ENCODE data around the gene ECE1. TPM values are rescaled to one million over a fixed set of nuclear protein-coding genes. Genes with fewer than 3 reads are reported as not detected.
A peak's percentile ranks its signal among the peaks of the same experiment; 100 is the strongest.

The ECE1 gene
- total and polyA plus RNA-seq, 9 of the 15 experiments (the other 6 are each of a cell fraction or from before 2014, with no cell fraction given), result 0.56 to 34.8 (median 11.0) TPM

GRCh38 chr1:21270086-21270689, 20.1 kb downstream of the ECE1 start (continued):
- TF ChIP-seq NCOA4 (IDR thresholded peaks at IDR 0.05; ENCODE audit: partially characterized antibody), result peak; percentile 61
- no peak for TF ChIP-seq NR3C1 (CRISPR knock-in tag; IDR thresholded peaks at IDR 0.05)
- no peak for TF ChIP-seq ZC3H4 (CRISPR knock-in tag; IDR thresholded peaks at IDR 0.05; ENCODE audit: borderline replicate concordance)
- no peak for TF ChIP-seq RFX1 (IDR thresholded peaks at IDR 0.05)
- no peak for TF ChIP-seq E2F3 (CRISPR knock-in tag; IDR thresholded peaks at IDR 0.05)
- TF ChIP-seq CHD4 (IDR thresholded peaks at IDR 0.05; ENCODE audit: insufficient read depth, insufficient replicate concordance, low read depth, low read length, poor library complexity, severe bottlenecking), result peak; percentile 71
- no peak; a peak in 1 of 4 replicates for TF ChIP-seq TRIM24 (IDR thresholded peaks at IDR 0.05)
- peak; percentile 55; the same call in 1 of the 2 replicates for TF ChIP-seq NR2C1 (IDR thresholded peaks at IDR 0.05)
- peak; percentile 8; the same call in 1 of the 2 replicates for TF ChIP-seq NR2C1 (tag; IDR thresholded peaks at IDR 0.05)
- 0 out of 2 replicates have a peak, but pooled peaks have one; percentile 35 for TF ChIP-seq ATF7 (IDR thresholded peaks at IDR 0.05)
- no peak for TF ChIP-seq ZSCAN32 (CRISPR knock-in tag; IDR thresholded peaks at IDR 0.05)
- no peak for TF ChIP-seq SIRT6 (IDR thresholded peaks at IDR 0.05; ENCODE audit: low read depth, low read length)
- TF ChIP-seq TAF9B (IDR thresholded peaks at IDR 0.05; ENCODE audit: partially characterized antibody), result no peak
- TF ChIP-seq SETDB1 (IDR thresholded peaks at IDR 0.05; ENCODE audit: low read length), result no peak
- TF ChIP-seq RBM15 (IDR thresholded peaks at IDR 0.05; ENCODE audit: insufficient read depth, low read length), result no peak
- TF ChIP-seq ZNF436 (CRISPR knock-in tag; IDR thresholded peaks at IDR 0.05), result no peak
- TF ChIP-seq ZNF282 (CRISPR knock-in tag; IDR thresholded peaks at IDR 0.05), result no peak
- TF ChIP-seq ZNF707 (CRISPR knock-in tag; conservative IDR thresholded peaks at IDR 0.05), result no peak
- no peak for TF ChIP-seq GTF2F1 (IDR thresholded peaks at IDR 0.05; ENCODE audit: low read depth, low read length)
- TF ChIP-seq MAX (CRISPR knock-in tag; IDR thresholded peaks at IDR 0.05), result peak; percentile 73
- TF ChIP-seq SFPQ (IDR thresholded peaks at IDR 0.05; ENCODE audit: low read depth, low read length), result no peak
- no peak for TF ChIP-seq NELFE (IDR thresholded peaks at IDR 0.05; ENCODE audit: insufficient read depth, insufficient read length)
- no peak for TF ChIP-seq PHB (CRISPR knock-in tag; IDR thresholded peaks at IDR 0.05)
- no peak for TF ChIP-seq ZNF354B (CRISPR knock-in tag; IDR thresholded peaks at IDR 0.05)
- no peak for TF ChIP-seq SMARCA4 (IDR thresholded peaks at IDR 0.05)
- TF ChIP-seq ESRRA (IDR thresholded peaks at IDR 0.05; ENCODE audit: borderline replicate concordance, low read depth), result peak; percentile 89
- no peak for TF ChIP-seq SAFB2 (IDR thresholded peaks at IDR 0.05; ENCODE audit: borderline replicate concordance, low read depth, low read length, severe bottlenecking)
- TF ChIP-seq, protein P1, sequence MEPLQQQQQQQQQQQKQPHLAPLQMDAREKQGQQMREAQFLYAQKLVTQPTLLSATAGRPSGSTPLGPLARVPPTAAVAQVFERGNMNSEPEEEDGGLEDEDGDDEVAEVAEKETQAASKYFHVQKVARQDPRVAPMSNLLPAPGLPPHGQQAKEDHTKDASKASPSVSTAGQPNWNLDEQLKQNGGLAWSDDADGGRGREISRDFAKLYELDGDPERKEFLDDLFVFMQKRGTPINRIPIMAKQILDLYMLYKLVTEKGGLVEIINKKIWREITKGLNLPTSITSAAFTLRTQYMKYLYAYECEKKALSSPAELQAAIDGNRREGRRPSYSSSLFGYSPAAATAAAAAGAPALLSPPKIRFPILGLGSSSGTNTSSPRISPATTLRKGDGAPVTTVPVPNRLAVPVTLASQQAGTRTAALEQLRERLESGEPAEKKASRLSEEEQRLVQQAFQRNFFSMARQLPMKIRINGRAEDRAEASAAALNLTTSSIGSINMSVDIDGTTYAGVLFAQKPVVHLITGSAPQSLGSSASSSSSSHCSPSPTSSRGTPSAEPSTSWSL (CRISPR knock-in tag; IDR thresholded peaks at IDR 0.05; ENCODE audit: borderline replicate concordance), result peak; percentile 39; the same call in 1 of the 2 replicates
- TF ChIP-seq KHSRP (IDR thresholded peaks at IDR 0.05), result no peak
- no peak for TF ChIP-seq ZNF133 (CRISPR knock-in tag; IDR thresholded peaks at IDR 0.05)
